GM18508 (cell line): Measurements from ENCODE around the gene BOD1L1.
A peak's percentile ranks its signal among the peaks of the same experiment; 100 is the strongest.

Source experiments
- ATAC-seq: cut with Tn5 transposase; IDR thresholded peaks from one replicate; pipeline ENCODE4 v1.9.1; 2021; ENCODE audit warnings: moderate number of reproducible peaks; ENCODE audit not compliant: insufficient read depth, unreplicated experiment

BOD1L1 gene

DNA sequence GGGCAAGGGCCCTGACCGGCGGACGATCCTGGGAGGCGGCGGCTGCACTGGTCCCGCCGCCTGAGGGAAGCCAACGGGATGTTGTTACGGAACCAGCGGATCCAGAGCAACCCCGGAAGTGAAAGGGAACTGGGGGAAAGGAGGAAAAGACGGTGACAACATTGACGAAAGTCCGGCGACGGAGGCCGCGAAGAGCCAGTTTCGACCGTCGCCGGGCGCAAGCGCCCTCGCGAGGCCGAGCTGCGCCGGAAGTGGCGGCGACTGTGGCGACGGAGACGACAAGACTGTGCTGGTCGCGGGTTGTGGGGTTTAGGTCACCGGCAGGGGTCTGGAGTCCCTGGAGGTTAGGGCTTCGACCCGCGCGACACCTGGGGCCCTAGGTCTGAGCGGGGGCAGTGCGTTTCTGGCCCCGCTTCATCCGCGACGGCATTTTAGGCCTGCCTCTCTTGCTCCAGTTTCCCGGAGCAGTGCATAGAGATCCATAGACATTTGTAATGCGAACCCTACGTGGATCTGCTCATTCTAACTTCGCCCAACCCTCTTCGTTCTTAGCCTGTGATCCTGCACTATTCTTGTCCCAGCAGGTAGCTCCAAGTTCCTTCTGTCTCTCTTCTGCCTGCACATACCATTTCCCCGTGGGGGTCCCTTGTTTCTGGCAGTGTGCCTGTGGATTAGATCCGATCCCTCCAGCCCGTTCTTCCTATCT is at the start of gene BOD1L1:
Gene BOD1L1, minus strand, starts transcription at position 120 of the 706 bp plus-strand sequence. CDS start 138 bp downstream, outside the sequence.
- peak; percentile 63 for ATAC-seq

DNA sequence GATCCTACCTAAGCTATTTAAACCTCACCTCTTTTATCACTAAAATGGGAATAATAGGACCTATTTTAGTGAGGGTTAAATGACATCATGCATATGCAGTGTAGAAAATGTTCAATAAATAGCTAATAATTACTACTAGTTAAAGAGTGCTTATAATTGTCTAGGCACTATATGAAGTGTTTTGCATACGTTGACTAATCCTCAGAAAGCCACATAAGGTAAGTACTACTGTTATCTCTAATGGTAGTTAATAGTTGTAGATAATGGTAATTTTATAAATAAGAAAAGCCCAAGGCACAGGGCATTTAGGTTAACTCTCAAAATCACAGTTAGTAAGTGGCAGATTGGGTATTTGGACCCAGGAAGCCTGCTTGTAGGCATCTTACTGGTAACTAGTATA is 47.4 kb upstream of the BOD1L1 start:
- ATAC-seq = no peak

DNA sequence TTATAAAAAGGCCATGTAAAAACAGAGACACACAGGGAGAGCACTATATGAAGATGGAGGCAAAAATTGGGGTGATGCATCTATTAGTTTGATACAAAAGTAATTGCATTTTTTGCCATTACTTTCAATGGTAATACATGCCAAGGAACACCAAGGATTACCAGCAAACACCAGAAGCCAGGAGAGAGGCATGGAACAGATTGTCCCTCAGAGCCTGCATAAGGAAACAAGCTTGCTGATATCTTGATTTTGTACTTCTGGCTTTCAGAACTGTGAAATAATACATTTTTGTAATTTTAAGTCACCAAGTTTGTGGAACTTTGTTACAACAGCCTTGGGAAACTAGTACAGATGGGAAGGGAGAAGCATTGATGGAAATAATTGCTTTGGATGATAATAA is 45.6 kb upstream of the BOD1L1 start:
- no peak for ATAC-seq

DNA sequence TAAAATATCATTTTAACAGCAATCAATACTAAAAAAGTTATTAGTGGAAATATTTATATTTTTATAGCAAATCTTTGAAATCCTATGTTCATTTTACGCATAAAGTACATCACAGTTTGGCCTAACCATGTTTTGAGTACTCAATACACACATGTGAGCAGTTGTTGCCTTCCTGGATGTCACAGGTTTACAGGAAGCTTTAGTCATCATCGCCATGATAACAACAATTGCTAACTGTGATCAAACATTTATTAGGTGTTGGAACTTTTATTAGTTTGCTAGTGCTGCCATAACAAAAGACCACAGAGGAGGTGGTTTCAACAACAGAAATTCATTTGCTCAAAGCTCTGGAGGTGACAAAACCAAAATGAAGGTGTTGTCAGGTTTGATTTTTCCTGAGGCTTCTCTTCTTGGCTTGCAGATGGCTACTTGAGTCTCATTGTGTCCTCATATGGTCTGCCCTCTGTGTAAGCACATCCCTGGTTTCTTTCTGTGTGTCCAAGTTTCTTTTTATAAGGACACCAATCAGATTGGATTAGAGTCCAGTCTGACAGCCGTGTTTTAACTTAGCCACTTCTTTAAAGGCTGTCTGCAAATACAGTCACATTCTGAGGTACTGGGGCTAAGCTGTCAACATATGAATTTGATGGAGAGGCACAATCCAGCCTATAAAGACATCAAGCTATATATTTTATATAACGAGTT is 43.1 kb upstream of the BOD1L1 start:
- no peak for ATAC-seq

DNA sequence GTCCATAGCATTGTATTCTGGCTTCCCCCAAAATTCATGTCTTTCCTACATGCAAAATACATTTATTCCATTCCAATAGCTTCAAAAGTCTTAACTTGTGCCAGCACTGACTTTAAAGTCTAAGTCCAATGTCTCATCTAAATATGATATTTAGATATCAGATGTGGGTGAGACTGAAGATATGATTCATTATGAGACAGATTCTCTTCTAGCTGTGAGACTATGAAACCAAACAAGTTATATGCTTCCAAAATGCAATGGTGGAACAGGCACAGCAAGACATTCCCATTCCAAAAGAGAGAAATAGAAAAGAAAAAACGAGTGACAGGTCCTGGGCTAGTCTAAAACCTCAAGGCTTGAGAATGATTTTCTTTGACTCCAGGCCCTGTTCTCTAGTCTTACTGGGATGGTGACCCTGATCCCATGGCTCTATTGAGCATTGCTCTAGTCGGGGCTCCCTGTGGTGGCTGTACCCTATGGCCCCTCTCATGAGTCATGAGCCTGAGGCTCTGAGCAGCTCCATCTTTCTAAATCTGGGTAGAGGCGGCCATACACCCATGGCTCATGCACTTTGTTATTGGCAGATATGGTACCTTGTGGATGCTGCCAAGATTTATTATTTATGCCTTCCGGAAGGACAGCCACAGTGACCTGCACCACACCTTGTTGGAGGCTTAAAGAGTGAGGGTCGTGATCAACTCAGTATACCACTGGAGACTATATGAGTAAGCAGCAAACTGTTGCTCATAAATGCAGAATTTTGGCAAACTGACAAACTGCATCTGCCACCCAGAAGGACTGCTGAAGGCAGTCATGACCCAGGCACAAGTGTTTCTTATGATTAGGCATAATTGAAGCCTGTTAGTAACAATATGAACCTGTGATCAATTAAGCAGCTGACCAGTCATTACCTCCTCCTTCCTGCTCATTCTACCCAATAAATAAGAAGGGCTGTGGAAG is 38.5 kb upstream of the BOD1L1 start:
- ATAC-seq = no peak

DNA sequence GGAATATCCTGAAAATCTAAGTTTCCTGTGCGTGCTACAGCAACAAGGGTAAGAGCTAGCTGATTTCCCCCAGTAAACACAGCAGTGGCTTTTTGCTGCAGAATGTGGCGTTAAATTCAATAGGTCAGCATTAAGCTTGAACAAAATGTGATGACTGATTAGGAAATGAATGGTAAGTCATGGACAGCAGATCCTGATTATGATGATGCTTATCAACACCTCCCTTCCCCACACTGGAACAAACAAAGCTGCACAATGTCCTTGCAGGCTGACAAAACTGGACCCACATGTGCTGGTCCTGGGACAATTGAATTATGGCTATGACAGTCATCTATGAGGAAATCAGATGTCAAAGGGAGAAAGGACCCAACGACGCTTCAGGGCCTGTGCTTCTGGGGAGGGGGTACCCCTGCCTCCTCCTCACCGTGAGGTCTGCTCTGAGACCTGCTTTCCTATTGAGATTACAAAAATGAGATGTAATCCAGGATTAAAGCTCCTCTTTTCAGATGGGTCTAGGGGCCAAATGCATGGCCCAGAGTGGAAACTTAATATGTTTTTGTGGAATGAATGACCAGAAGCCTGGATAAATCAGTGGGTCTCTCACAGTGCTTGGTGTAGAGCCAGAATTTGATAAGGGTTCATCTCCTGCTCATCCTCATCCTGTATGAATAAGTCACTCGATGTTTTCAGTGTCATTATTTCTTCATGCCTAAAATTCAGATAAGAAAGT is 32.0 kb upstream of the BOD1L1 start:
- ATAC-seq = no peak

DNA sequence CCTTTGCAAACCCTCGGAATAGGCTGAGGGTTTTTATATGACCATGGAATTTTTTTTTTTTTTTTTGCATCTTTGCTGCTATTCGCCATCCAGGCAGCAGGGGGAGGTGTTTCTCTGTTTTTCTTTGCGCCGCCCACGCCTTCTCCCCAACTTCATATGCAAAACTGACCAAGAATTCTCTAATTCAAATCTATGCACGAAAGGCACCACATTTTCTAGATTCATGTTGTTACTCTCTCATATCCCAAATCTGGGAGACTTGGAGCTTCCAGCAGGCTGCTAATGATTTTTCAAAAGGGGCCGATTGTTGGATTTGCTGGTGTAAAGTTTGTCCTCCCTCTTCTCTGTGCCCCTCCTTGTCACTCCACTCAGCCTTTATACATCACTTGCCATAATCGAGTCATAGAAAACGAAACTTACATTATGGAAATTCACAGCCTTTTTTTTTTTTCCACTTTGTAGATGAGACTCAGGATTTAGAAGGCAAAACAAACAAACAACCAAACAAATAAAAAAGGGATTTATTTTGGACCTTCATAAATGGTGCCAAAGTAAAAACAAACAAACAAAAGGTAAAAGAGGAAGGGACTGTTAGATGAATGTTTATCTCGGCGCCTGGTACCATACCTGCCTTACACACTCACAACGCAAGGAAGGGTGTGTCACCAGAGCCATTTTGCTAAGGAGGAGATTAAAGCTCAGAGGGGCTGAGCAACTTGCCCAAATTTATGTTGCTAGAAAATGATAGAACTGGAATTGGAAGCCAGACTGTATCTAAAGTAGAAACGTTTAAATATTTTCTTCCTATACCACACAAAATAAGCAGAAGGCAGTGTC is 29.3 kb upstream of the BOD1L1 start:
- no peak for ATAC-seq

DNA sequence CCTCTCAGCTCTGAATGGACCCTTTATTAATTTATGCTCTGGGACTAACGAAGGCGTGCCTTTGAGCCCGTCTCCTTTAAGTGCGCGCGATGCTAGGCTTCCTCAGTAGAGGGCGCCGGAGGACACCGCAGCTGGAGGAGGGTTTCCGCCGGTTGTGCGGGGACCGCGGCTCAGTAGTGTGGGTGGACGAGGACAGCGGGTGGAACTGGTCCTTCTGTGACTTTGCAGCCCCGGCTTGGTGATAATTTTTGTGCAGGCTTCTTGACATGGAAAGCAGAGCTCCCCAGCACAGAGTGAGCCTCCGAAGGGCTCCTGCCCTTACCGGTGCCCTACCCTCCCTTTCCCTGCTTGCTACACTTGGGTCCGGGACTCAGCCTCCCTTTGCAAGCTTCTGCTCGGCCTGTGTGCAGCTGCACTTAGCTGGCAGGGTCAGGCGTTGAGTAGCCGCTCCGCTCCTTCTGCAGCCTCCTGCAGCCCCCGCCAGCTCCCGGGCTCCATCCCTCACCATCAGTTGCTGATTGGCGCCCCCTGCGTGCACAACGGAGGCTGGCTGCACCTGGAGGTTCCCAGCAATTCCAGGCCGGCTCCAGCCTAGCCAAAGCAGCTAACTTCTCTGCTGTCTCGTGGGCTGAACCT is 26.8 kb upstream of the BOD1L1 start:
- peak; percentile 69 for ATAC-seq

DNA sequence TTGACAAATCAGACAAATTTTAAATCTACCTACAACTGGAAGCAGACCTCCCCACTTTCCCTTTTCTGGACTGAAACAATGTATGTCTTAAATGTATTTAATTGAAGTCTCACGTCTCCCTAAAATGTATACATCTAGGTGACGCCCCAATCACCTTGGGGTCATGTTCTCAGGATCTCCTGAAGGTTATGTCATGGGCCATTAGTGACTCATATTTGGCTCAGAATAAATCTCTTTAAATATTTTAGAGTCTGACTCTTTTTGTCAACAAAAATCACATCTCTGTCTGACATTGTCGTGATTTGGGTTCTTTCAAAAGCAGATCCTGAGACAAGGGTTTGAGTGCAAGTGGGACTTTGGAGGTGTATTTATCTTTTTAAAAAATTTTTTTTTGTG is 26.2 kb upstream of the BOD1L1 start:
- ATAC-seq = no peak

DNA sequence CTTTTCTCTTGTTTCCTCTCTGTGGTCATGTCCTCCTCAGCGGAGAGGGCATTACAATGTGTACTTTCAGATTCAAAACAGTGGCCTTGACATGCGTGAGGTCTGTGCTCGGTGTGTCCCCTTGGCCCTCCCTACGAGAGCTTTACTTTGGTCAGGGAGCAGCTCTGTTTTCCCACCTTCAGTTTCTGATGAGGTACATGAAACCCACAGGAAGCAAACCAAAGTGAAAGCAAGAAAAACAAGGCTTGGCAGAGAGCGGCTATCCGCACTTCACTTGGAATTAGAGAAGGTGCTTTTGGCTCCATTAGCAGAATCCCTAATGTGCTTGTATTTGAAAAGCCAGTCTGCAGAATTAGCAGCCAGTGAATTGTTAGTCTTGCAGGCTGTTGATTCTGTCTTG is 19.5 kb upstream of the BOD1L1 start:
- ATAC-seq = no peak

DNA sequence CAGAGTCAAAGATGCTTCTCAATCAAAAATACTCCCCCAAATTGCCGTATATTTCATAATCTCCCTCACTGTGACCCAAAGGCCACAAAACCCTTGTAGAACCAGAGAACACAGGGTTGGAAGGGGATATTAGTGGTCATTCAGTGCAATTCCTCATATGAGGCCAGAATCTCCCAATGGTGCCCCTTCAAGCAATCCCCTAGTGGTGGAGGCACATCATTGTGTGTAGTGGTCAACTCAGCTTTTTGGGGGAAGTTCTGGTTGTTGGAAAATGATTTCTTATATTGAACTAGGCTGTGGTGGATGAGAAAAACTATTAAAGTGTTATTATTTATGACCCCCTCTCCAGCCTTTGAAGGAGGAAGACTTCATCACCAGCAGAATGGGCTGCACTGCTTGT is 17.6 kb upstream of the BOD1L1 start:
- no peak for ATAC-seq

DNA sequence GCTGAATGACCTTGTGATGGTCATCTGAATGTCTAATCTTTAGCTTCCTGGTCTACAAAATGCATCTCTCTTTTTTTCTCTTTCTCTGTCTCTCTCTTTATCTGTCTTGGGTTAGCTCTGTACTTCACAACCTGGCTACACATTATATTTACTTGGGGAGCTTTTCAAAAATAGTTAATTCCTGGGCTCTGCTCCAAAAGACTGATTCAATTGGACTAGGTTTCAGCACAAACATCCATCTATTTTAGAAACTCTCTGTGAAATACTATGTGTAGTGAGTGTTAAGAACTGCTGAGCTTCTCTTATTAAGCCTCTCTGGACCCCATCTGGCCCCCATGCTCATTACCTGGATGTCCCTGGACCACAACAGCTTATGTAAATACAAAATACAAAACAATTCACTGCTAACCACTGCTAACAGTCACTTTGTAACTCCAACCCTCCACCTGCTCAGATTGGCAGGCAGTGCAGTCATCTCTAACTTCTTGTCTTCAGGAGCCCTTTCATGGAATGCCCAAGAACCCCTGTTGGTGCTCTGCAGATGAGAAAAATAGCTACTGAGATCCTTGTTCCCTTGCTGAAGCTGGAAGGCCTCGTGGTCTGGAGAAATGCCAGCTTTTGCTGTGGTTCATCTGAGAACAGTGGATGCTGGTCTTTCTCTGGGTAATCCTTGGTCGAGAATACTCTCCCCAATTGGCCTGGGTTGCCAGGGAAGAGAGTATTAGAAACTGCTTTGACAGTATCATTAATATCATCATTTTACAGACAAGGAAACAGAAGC is 14.8 kb upstream of the BOD1L1 start:
- no peak for ATAC-seq

DNA sequence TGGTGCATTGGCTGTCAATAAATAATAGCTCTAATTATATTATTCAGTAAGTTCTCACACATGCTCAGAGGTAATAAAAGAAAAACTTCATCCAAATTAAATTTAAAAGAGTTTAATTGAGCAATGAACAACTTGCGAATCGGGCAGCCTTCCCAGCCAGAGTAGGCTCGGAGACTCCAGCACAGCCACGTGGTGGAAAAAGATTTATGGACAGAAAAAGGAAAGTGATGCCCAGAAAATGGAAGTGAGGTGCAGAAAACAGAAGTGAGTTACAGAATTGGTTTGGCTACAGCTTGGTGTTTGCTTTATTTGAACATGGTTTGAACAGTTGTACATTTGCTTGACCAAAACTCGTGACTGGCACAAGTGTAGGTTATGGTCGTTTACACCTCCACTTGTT is 13.6 kb upstream of the BOD1L1 start:
- no peak for ATAC-seq

DNA sequence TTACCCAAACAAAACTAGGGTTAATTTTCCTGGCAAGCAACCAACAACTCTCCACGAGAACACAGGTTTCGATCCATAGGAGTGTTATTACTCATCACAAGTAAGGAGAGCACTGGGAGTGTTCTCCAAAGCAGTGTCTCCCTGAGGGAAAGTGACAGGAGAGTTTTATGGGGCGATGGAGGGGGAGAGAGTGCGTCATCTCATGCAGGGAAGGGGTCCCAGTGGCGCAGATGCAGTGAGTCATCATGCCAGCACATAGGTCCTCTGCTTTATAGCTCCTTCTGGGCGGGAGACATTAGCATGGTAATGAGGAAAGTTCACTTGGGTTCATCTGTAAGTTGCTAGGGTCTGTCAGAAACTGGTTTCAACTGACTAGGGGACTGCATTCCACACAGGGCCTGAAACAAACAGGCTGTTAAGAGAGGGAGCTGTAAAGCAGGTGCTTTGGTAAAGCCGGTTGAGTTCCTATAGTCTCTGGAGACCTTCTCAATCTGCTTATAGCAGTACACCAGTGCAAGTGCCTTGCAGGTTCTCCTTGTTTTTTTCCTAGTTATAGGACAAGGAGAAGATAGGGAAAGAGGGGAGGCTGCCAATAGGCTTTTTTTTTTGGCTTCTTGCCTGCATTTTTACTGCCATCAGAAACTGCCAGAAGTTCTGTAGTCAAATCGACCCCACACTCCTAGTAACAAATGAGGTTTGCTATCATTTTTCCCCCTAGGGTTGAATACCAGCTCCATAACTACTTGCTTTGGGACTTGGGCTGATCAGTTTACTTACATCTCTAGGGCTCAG is 12.8 kb upstream of the BOD1L1 start:
- no peak for ATAC-seq

DNA sequence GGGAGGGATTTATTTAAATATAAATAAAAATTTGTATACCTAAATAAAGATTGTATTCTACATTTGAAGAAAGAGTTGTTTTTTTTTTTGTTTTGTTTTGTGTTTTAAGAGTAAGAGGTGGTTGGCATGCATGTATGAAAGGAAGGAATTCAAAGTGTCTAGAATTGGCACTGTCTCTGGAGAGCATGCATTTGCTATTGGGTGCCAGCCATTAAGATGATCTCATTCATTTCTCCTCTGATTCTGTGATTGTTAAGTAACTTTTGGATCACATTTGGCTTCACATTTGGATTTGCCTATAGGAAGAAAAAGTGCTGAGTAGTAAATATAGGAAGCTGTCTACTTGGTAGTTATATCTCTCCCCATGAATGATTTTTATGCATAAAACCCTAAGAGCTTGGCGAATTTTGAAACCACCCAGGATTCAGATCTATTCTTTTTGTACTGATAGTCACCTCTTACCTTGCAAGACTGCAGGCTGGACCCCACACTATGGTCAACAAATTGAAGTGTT is 7.8 kb upstream of the BOD1L1 start:
- no peak for ATAC-seq

DNA sequence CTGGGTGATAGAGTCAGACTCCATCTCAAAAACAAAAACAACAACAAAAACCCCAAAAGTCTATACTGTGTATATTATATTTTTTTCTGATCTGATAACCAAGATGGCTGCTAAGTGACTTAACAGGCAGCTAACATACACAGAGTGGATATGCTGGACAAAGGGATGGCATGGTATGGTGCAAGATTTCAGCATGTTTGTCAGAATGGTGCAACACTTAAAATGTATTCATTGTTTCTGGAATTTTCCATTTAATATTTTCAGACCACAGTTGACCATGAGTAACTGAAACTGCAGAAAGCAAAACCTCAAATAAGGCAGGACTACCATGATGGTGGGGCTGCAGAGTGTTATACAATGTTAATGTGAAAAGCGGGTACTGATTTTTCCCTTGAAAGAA is 6.1 kb upstream of the BOD1L1 start:
- ATAC-seq = no peak

DNA sequence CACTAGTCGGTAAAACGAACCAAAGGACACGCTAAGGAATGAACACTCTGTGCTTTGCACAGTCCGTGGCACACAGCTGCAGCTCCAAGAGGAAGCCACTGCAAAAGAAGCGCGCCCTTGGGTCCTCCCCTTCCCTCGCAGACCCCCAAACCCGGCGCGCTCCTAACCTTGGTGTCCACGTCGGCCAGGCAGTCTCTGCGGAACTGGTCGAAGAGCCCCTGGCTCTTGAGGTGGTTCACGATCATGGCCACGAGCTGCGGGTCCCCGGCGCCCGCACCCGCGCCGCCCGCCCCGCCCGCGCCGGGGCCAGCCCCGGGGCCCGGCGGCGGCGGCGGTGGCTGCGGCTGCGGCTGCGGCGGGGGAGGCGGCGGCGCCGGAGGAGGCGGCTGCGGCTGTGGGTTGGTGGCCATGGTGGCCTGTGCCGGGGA is 333 bp downstream of the BOD1L1 start:
- ATAC-seq = peak; percentile 36
